Stimulated activated CD4-positive, alpha-beta T cell treated with anti-CD3 and anti-CD28 coated beads, Interleukin-15, amount 100 ng/mL, for 1 hour (primary cell): ENCODE data around the gene TRHDE.
"Not testable (repeated sequence)": the region's sequence is repeated elsewhere in the genome, so short reads cannot be mapped to it uniquely, and the experiment has no call there.

Source experiments
- DNase-seq, 2 donors: peaks; one replicate each; pipeline ENCODE4 v3.0.0-alpha.2; 2020; ENCODE audit warnings: low read depth in 1 of 2, low spot score in 1 of 2

The TRHDE gene

DNA sequence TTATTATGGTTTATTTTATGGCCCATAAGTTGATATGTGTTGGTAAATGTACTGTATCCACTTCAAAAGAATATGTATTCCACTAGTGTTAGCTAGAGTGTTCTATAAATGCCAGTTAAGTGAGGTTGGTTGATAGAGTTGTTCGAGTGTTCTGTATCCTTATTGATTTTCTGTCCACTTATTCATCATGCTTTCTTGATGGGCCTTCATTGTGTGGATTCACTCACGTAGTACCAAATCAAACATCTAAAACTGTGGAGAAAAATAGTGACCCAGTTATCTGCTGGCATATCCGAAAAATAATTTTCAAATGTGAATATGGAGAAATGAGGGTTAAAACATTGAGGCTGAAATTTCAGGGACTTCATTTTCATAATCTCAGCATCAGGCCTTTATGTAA, 230.4 kb downstream of the TRHDE start:
- no peak for DNase-seq

DNA sequence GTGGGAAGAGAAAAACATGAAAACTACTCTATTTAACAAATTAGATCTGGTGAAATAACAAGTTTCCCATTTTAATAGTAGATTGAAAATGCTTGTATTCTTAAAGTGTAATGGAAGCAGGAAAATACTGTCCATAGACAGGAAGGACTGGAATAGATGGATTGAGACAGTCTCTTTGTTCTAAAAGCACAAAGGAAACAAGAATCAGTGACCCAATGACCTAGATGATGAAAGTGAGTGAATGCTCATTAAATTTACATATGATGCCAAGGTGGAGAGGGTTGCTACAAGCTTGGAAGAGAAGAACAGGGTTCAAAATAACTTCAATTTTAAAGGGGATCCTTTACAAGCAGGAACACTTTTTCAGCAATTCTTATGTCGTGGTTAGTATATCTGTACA, 233.1 kb downstream of the TRHDE start:
- DNase-seq: no peak

DNA sequence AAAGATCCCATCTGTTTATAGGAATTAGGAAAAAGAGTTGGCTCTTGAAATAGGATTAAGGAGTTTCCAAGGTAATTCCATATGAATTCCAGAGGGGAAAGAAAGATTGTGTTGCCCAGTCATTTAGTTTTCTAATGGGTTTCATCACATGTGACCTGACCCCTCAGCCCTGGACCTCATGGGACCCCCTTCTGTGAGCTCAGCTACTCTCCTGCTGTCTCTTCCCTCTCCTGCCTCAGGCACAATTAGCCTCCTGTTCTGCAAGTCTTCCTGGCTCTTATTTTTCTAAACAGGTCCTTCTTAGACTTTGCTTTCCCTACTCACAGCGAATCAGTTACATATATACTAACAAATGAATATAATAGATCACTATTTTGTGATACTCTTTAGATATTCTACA, 237.7 kb downstream of the TRHDE start:
- no peak for DNase-seq

DNA sequence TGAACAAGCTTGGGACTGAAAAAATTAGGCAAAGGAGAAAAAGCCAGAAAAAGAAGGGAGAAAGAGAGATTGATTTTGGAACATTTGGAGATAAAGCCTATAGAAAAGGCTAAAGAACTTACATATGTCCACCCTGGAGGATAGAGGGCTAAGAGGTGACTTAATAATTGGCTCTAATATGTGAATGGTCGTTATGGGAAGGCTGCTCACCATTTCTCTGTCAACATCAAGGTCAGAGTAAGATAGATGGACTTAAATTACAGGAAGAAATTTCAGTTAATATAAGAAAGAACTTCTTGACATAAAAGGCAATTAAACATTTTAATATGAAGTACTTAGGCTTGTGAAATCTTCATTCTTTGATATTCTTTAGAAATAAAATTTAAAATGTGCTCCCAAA, 238.6 kb downstream of the TRHDE start:
- no peak for DNase-seq

DNA sequence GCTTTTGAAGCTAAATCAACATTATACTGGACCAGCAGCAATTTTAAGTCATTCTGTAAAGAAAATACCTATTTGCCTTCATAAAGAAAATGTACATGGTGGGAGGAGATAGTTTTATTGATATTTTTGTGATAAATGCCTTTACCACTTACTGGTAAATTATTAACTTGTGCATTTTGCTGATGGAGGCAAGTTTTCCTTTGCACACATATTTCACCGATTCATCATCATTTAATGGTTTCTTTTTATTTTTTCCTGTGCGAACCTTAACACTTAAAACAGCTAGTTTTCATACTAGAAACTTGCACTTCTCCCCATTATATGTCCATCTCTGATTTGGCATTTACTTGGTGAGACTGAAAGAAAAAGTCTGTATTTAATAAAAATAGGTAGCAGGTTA, 239.3 kb downstream of the TRHDE start:
- DNase-seq: no peak

DNA sequence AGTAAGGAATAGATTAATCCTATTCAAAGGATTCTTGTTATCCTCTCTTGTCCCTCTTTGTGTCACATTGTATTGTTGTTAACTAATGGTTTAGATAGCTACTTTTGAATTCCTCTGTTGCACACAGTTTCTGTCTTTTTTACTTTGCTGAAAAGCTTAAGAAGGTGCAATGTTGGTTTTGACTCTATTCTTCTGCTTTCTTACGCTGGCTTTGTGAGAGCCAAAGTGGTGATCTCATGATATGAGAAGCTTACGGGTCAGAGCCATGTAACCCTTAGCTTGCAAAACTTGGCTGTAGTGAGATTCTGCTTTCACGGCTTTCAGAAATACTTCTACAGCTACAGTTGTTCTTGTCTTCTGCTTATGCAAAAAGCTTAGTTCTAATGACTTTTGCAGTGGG, 239.7 kb downstream of the TRHDE start:
- no peak for DNase-seq

DNA sequence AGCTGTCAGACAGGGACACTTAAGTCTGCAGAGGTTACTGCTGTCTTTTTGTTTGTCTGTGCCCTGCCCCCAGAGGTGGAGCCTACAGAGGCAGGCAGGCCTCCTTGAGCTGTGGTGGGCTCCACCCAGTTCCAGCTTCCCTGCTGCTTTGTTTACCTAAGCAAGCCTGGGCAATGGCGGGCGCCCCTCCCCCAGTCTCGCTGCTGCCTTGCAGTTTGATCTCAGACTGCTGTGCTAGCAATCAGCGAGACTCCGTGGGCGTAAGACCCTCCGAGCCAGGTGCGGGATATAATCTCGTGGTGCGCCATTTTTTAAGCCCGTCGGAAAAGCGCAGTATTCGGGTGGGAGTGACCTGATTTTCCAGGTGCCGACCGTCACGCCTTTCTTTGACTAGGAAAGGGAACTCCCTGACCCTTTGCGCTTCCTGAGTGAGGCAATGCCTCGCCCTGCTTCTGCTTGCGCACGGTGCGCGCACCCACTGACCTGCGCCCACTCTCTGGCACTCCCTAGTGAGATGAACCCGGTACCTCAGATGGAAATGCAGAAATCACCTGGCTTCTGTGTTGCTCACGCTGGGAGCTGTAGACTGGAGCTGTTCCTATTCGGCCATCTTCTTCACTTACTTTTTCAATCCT, 248.0 kb downstream of the TRHDE start:
- DNase-seq: not testable (repeated sequence)

DNA sequence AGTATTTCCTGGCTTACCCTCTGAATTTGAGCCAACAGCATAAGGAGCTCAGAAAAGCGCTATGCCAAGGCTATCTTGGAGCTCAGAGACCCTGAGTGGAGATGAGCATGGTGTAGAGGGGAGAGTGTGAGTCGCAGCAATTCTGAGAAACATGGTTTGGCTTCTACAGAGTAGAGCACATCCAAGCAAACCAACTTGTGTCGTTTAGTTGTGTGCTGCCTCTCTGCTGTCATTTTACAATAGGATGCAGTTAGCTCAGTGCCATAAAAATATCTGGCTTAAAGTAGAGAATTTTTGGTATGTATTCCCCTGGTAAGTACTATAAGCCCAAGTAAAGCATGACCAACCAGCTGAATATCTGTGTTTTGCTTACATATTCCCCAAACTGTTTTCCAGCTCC, 249.2 kb downstream of the TRHDE start:
- DNase-seq: no peak

DNA sequence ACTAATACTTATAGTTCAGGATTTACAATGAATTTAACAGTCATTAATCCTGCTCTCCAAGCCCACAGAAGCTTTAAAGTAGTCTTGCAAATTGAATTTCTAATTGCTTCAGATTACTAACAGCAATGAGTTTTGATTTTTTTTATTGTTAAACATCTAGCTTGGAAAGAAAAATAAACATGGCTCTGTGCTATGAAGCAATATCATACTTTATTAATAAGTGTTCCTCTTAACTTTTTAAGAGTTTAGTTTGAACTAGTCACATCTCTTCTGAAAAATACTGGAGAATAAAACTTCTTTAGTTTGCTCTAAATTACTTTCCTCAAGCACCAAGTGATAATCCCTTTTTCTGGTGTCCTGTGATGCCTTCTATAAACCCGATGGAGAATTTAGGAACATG, 250.2 kb downstream of the TRHDE start:
- DNase-seq: no peak

DNA sequence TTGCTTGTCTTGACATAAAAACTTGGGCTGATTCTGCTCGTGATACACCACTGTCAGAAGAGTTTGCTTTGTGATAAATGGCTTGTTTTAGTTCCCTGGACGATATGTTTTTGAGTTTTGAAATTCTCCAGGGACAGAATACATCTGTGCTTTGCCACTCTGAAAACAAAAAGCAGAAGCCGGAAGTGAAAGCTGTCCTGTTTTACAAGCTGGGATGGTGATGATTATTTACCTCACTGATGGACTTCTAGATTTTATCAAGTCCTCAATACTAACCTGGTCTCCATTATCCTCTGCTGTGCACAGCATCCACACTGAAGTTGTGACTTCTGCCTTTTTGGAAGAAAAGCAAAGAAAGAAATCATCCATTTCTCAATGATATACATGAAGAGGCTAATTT, 251.6 kb downstream of the TRHDE start:
- DNase-seq: no peak

DNA sequence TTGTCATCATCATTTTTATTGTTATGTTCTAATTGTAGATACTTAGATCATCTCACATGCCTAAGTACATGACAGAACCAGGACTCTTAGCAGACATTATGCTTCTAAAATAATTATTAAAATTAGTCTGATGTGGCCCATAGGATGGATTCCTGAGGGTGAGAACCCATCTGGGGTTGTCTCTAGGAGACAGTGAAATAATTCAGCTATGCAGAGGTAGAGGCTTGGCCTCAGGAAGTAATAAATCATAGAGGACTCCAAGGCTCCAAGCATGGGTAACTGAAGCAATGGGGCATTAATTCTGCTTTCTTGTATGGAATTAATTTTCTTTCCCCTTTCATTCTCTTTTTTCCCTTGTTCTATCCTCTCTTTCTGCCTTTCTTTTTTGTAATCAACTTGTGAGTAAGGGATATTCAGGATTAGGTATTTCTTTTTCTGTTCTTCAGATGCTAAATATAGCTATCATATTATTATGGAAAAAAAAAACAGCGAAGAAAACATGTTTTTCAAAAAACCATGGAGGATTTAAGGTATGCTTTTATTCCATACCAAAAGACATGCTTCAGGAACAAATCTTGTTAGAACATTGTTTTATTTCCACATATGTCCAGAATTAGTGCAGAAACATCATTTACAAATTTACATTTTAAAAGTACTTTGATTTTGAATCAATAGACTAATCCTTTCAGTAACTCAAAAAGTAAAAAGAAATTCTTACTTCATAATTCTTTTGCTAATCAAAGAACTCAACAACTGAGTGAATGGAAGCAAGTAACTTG, 263.2 kb downstream of the TRHDE start:
- DNase-seq: no peak

DNA sequence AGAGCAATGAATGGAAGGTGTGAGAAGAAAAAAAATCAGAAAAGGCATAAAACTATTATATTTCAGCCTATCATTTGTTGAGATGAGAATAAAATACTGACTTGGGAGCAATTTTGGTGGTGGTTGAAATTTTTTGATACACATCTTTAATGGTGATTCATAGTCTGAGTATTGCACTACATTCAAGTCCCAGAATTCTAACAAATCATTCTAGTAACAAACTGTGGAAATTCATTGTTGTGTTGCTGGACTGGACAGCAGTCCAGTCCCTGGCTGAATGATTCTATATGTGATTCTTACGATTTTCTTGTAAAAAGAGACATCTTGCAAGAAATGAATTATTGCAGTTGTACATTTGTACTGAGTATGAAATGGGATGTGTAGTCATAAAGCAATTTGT, 268.6 kb downstream of the TRHDE start:
- DNase-seq: no peak

DNA sequence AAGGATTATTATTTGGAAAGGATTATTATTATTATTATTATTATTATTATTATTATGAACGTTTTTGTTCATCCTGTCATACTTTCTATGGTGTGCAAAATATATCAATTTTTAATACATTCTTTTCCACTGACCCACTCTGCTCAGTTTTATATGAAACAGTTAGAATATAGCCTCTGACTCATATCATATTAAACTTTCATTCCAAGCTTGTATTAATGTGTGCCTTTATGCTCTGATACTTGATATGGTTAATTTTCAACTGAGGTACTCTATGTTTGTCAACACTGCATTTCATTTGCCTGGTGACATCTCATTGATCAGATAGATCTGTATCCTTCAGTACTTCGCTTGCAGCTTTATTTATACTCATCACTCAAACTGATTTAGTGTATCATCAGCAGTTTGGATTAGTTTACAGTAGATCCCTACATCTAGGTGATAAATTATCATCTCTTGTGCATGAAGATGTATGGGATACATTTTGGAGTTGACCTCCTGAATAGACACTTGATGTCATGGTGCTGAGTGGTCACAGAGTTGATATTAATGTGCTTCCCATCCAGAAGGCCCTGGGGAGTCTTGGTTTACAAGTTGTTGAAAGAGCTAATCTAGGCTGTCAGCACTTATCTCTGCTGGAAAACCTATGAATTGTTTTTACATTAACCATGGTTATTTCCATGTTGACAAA, 271.8 kb downstream of the TRHDE start:
- no peak for DNase-seq

DNA sequence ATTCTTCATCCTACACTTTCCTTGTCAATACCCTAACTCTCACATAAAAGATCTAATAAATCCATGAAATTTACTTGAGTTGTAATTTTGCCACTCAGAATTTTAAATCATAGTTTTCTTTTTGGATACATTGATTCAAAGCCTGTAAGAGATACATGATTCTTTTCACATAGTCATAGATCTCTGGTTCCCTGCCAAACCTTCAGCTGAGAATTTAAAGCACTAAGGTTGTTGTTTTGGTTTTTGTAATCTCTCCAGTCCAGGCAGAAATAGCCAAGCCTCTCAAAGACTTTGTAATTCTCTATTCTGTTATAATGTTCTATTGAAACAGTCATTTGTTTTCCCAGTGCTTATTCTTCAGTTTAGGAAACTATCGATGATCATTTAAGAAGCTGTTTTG, 273.9 kb downstream of the TRHDE start:
- DNase-seq: no peak

DNA sequence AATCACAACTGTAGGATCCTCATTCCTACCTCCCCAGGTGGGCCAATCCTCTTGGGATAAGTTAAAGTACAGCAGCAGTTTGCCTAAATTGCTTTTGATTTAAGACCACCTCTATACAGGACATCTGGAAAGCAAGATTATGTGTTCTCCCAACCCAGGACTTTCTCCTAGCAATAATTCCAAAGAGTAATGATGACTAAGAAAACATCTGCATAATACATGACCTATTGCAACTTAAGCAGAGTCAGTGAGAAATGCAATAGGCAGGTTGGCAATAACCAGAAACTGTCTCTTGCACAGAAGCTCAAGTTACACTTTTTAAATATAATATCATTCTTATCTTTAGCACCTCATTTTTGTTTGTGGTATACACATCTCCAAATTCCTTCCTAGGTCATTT, 275.4 kb downstream of the TRHDE start:
- DNase-seq: no peak

DNA sequence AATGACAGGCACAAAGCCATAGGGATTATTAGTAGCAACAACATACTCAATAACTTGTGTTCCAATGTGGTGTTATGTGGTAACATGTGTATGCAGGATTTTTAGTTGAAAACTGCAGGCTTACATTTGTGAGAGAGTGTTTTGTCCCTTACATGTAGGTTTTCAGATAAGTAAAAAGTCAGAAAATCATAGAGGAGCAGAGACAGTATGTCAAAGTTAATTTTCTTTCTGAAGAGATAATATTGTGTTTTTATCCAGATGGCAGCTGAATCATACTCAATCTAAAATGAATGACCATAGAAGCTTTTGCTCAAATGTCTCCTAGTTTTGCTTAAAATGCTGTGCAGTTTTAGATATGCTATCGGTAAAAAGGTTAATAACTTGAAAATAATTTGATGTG, 277.0 kb downstream of the TRHDE start:
- DNase-seq: no peak

DNA sequence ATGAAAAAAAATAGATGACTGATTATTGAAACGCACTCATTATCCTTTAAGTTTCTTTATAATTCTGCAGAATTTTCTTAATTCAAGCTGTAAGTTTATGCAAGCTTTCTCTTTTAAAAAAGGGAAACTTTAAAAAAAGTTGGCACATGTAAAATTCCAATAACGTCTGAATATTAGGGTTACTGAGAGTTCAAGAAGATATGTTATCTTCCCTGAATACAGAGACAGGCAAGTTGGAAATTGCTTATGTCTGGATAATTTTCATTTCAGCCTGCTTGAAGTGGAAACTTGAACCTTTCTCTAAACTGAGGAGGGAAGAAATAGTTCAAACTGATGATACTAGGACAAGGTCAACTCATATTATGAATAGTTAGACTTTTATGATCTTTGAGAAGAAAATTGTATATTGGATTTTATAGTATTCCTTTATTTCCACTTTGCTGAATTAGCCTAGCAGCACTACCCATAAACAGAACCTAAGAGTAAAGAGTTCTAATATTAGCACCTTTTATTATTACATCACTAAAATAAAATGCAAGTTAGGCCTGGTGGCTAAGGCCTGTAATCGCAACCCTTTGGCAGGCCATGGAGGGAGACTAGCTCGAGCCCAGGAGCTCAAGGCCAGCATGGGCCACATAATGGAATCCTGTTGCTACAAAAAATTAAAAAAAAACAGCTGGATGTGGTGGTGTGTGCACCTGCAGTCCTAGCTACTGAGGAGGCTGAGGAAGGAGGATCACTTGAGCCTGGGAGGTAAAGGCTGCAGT, 288.0 kb downstream of the TRHDE start:
- no peak for DNase-seq

DNA sequence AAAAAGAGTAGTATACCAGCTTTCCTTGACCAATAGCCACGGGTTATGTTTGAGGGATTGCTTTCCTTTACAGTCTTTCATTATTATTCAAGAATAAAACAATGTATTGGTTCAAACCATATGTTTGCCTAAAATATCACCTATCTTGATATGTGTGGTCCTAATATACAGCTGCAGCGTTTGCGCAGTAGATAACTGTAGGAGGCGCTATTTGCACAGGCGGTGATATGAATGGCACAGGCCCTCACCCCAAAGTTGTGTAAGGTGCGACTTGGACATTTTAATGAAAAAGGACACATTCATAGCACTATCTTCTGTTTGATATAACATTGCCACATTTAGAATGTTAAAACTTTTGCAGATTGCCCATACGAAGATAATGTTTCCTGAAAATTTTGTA, 298.4 kb downstream of the TRHDE start:
- no peak for DNase-seq

DNA sequence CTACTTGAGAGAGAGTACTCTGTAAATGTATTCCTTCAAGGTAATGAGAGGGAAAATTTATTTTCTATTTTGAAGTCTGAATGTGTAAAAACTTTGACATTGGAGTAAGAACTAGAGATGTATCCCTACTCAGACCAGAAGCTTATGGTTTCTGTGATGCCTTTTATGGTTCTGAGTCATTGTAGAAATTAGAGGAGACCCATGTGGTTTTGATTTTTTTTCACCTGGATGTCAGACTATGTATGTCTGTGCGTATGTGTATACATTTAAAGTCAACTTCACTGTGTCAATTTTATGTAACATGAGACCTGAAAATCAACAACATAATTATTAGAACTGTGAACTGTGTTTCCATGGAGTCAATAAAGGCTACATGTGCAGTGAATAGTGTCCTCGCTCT, 302.0 kb downstream of the TRHDE start:
- no peak for DNase-seq

DNA sequence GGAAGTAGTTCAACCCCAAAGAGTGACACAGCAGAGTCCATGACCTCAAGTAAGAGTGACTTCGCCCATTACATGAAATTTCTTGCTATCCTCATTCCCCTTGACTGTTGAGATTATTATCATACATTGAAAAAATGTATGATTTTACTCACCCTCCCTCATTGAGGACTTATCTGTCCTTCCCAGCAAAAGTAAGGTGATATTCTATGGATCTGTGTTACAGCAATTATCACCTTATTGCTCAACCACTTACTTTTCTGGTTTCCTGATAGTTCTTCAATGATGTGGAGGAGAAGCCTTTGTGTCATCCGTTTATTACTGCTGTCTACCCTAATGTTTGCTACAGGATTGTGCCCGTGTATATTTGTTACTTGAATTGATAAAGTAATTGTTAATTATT, 306.2 kb downstream of the TRHDE start:
- DNase-seq: no peak

DNA sequence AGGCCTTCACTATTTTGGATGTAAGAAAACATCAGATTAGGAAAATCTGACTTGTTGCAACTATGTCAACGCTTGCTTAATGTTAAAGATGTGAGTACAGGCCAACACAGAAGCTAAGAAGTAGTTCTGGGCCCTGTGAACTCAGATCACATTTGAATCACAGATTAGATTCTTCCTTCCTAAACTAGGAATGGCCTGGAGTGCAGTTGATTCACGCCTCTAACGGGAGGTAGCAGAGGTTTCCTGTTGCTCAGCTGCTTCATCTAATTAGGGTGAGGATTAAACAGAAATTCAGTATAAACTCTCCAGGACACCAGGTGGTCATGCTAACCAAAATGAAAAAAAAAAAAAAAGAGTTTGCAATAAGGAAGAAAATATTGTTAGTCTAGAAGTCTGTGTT, 314.3 kb downstream of the TRHDE start:
- DNase-seq: no peak

DNA sequence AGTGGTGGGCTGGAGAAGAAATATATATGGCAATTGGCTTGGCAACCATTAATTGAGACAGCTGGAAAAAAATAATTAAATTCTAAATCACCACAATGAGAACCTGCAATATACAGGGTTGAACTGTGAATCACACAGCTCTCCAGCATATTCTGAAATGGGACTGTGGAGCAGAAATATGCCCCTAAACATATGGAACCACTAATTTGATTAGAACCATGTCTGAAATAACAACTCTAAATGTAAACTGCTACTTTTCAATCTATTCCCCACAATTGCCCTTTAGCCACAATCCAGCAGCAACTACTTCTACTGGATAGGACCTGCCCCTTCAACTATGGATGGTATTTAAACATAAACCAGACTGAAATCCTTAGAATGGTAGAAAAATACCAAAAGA, 330.4 kb downstream of the TRHDE start:
- no peak for DNase-seq
